Measurements from ENCODE around the gene TANK.
"Not testable (repeated sequence)": the region's sequence is repeated elsewhere in the genome, so short reads cannot be mapped to it uniquely, and the experiment has no call there.

Gene TANK

GRCh38 chr2:161273038-161273760 is 113.0 kb downstream of the TANK start:
- no peak overlapping the region for H3K4me3 ChIP-seq (ENCODE audit: low read depth, low read length)
- peak; percentile 76 for DNase-seq (ENCODE audit: low read depth)
- no peak for TF ChIP-seq POLR2A (IDR thresholded peaks at IDR 0.05; ENCODE audit: extremely low read depth, insufficient read length)
- peak; percentile 42 for TF ChIP-seq CTCF (IDR thresholded peaks at IDR 0.05; ENCODE audit: low read depth, low read length)

- not testable (repeated sequence) for H3K4me3 ChIP-seq (ENCODE audit: low read depth, low read length)
- peak; percentile 46 for DNase-seq (ENCODE audit: low read depth)
Measured at GRCh38 chr2:161278564-161279229, 118.5 kb downstream of the TANK start.

- not testable (repeated sequence) for DNase-seq (ENCODE audit: low read depth); H3K4me3 ChIP-seq (ENCODE audit: low read depth, low read length)
Measured at GRCh38 chr2:161279230-161279815, 119.1 kb downstream of the TANK start.

- peak; percentile 73 for DNase-seq (ENCODE audit: low read depth)
- H3K4me3 ChIP-seq (ENCODE audit: low read depth, low read length): not testable (repeated sequence)
- TF ChIP-seq CTCF (IDR thresholded peaks at IDR 0.05; ENCODE audit: low read depth, low read length): peak; percentile 10
Measured at GRCh38 chr2:161280906-161281323, 120.7 kb downstream of the TANK start.

- not testable (repeated sequence) for H3K4me3 ChIP-seq (ENCODE audit: low read depth, low read length); DNase-seq (ENCODE audit: low read depth)
Measured at GRCh38 chr2:161281615-161282310, 121.5 kb downstream of the TANK start.

GRCh38 chr2:161282311-161282644 is 122.0 kb downstream of the TANK start:
- H3K4me3 ChIP-seq (ENCODE audit: low read depth, low read length); DNase-seq (ENCODE audit: low read depth): not testable (repeated sequence)

GRCh38 chr2:161283926-161284325 is 123.7 kb downstream of the TANK start:
- no peak for TF ChIP-seq MYC (IDR thresholded peaks at IDR 0.05; ENCODE audit: low read depth, low read length)
- no peak for TF ChIP-seq MAX (IDR thresholded peaks at IDR 0.05; ENCODE audit: low read depth, low read length)
- TF ChIP-seq CTCF (IDR thresholded peaks at IDR 0.05; ENCODE audit: low read depth, low read length): no peak
- no peak for TF ChIP-seq POLR2A (IDR thresholded peaks at IDR 0.05; ENCODE audit: extremely low read depth, insufficient read length)
- no peak overlapping the region for H3K4me3 ChIP-seq (ENCODE audit: low read depth, low read length)
- DNase-seq (ENCODE audit: low read depth): no peak
